Pancreas (tissue), 10 donors: Measurements from ENCODE around the gene TIMM10. TPM values are rescaled to one million over a fixed set of nuclear protein-coding genes. Genes with fewer than 3 reads are reported as not detected.

Source experiments
- ATAC-seq, 4 donors: fragments of 200-7000 bp; cut with Tn5 transposase; one replicate each; pipeline versions ENCODE4 v1.8.0 to v1.9.1; 2020; ENCODE audit warnings: mild to moderate bottlenecking in 4 of 4, moderate library complexity in 4 of 4
- DNase-seq, 6 donors: peaks; one replicate each; pipeline ENCODE4 v3.0.0-alpha.2; 2020
- FAIRE-seq: peaks from 2 replicates; lab custom pipeline; 2012; peaks lifted over from hg19 to GRCh38; lab: Jason Lieb, UNC
- H3K27ac ChIP-seq, 4 donors: fragments of 200-600 bp; sonication (generic); 1 replicate in 3 of 4; 2 replicates in 1 of 4; pipeline versions ENCODE4 v1.5.0 to v1.8.0; 2020
- H3K27me3 ChIP-seq, 4 donors: fragments of 200-600 bp; one replicate each; pipeline ENCODE4 v1.8.0; 2021
- H3K36me3 ChIP-seq, 3 donors: fragments of 200-600 bp; sonication (generic) in 1 of 3; one replicate each; pipeline versions ENCODE4 v1.5.0 to v1.8.0; 2020 to 2021
- H3K4me1 ChIP-seq, 3 donors: fragments of 200-600 bp; one replicate each; pipeline ENCODE4 v1.8.0; 2021
- H3K4me3 ChIP-seq, 4 donors: fragments of 200-600 bp; sonication (generic) in 2 of 4; one replicate each; pipeline versions ENCODE4 v1.5.0 to v1.8.0; 2020 to 2021
- H3K9me3 ChIP-seq, 4 donors: fragments of 200-600 bp; one replicate each; pipeline ENCODE4 v1.8.0; 2021
- WGBS, 2 donors: extraction: QIAGEN DNeasy Blood & Tissue Kit; methylation state at CpG; one replicate each; pipeline ENCODE4 v1.1.7; 2013; 5-methylcytosine and 5-hydroxymethylcytosine counted together
- intact Hi-C, 3 donors: fragments of 100-400 bp; cut with DNase I; formaldehyde crosslinking; loops; one replicate each; pipeline versions ENCODE4 v1.11.1 to v1.14.2; 2022
- polyA plus RNA-seq, 2 donors: library from polyadenylated mRNA; stranded (reverse); fragments of 200-250 nt; gene quantifications; one replicate each; pipeline ENCODE4 v1.2.3, GENCODE V29; 2013
- total RNA-seq, 6 donors: library from RNA; stranded (reverse); fragmentation: NEBNext Ultra II Directional in 4 of 6; extraction: Animal tissue kit (Norgen Biotek cat#: 25700) in 4 of 6; gene quantifications; one replicate each; pipeline versions ENCODE4 v1.2.1 to v1.2.4, GENCODE V29; 2021 to 2023
- TF ChIP-seq, protein P1 (sequence below), 4 donors: fragments of 200-600 bp; sonication (generic) in 3 of 4; IDR thresholded peaks; one replicate each; pipeline versions ENCODE4 v1.5.0 to v1.8.0; 2021; ENCODE audit warnings: antibody characterized with exemption in 4 of 4
- donor health status: healthy with polysubstance abuse.
- donor health status: DM: no; HTN: no; CAD: no; lungs with moderate emphysema.
- donor health status: DM: no; HTN: no; CAD: no.
- donor health status: control.
- donor health status: control.
- donor health status: Bipolar disorder and iron deficiency.
- donor health status: DM: yes; HTN: yes; CAD: no.
- donor health status: DM: no; HTN: no; CAD: no.
- donor health status: DM: no; HTN: no; CAD: no.
- donor health status: DM: yes; HTN: yes; CAD: no.

TIMM10 gene
- total and polyA plus RNA-seq, 8 donors, result 12.2 to 32.6 (median 21.7) TPM

DNA sequence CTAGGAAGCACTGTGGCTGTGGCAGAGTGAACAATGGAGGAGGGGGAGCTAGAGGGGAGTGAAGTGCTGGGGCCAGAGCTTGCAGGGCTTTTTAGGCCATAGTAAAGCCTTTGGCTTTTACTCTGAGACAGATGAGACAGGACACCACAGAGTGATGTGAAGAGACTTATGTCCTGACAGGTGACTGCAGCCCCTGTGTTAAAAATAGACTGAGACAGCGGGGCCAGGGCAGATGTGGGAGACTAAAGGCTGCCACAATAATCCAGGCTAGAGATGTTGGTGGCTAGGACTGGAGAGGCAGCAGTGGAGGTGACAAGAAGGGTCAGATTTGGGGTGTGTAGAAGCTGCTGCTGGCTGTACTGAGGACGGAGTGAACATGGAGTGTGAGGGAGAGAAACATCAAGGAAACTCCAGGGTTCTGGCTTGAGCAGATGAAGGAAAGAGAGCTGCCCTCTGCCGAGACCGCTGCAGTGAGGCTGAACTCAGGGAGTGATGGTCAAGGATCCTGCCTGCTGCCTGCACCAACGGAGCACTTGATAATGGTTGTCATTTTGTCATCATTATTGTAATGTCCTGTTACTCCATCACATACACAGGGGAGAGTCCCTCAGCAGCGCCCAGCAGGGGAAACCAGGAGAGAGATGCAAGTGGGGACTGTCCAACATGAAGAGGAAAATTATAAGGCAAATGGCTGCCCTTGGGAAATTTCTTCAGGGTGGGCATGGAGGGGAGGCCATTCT is 42.5 kb downstream of the TIMM10 start:
- H3K27ac ChIP-seq, result no peak overlapping the region
- no peaks in the 10 kb centered on the region for H3K27me3 ChIP-seq
- ATAC-seq, result no peak
- no peak overlapping the region for H3K4me3 ChIP-seq
- intact Hi-C loops, result loop anchor here in 1 of 3 donors (10.0 kb wide), 1 partner anchor 143 kb away; no protein-coding TSS in a partner anchor
- WGBS, 2 donors, result 77 to 79% methylated on average over 6 of the region's 6 CpGs
- DNase-seq, result peak in 1 of 6 donors; percentile 16
- H3K9me3 ChIP-seq, result no peaks in the 10 kb centered on the region
- peaks cover 7 to 80% (median 26%) of the 10 kb centered on the region in 3 donors for H3K36me3 ChIP-seq
- peaks cover 0 to under 1% (median 0%) of the 10 kb centered on the region in 3 donors for H3K4me1 ChIP-seq
- no peak for FAIRE-seq
- TF ChIP-seq, protein P1, sequence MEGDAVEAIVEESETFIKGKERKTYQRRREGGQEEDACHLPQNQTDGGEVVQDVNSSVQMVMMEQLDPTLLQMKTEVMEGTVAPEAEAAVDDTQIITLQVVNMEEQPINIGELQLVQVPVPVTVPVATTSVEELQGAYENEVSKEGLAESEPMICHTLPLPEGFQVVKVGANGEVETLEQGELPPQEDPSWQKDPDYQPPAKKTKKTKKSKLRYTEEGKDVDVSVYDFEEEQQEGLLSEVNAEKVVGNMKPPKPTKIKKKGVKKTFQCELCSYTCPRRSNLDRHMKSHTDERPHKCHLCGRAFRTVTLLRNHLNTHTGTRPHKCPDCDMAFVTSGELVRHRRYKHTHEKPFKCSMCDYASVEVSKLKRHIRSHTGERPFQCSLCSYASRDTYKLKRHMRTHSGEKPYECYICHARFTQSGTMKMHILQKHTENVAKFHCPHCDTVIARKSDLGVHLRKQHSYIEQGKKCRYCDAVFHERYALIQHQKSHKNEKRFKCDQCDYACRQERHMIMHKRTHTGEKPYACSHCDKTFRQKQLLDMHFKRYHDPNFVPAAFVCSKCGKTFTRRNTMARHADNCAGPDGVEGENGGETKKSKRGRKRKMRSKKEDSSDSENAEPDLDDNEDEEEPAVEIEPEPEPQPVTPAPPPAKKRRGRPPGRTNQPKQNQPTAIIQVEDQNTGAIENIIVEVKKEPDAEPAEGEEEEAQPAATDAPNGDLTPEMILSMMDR (IDR thresholded peaks at IDR 0.05), result no peak

DNA sequence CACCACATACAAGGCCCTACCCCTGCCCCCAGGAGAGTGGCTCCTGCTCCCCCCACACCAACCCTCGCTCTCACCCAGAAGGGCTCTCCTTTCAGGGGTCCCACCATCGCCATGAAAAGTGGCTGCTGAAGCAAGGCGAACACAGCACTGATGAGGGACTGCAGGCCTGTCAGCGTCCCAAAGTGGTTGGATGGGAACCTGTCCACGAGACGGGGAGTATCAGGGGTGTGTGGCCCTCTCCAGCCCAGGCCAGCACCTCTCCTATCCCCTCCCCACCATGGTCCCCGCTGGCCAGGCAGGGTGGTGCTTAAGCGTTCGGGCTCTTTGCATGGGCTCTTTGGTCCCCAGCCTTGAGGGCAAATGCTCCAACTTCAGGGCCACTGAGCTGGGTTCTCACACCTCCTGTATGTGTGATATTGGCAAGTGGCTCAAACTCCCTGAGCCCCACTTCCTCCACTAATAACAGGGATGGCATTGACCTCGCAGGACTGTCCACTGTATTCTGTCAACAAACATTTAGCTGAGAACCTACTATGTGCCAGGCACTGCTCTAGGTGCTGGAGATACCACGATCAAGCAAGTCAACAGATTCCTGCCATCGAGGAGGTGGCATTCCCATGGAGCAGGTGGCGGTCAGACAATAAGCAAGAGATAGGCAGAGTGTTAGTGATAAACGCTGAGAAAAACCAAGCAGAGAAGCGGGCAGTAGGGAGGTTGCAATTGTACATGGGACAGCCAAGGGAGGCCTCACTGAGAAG is 43.4 kb downstream of the TIMM10 start:
- intact Hi-C loops, result loop anchor here in 1 of 3 donors (10.0 kb wide), 1 partner anchor 142 kb away; no protein-coding TSS in a partner anchor
- DNase-seq (peak in 1 of 6 donors; percentile 55), ATAC-seq (no peak), FAIRE-seq (no peak)
- H3K27ac ChIP-seq, result no peak overlapping the region
- peaks cover 0 to 3% (median 0%) of the 10 kb centered on the region in 3 donors for H3K4me1 ChIP-seq
- H3K4me3 ChIP-seq, result no peak overlapping the region
- TF ChIP-seq, protein P1 (IDR thresholded peaks at IDR 0.05), result no peak
- WGBS, 2 donors, result 82 to 85% methylated on average over 15 of the region's 15 CpGs
- H3K27me3 ChIP-seq, result no peaks in the 10 kb centered on the region
- H3K36me3 ChIP-seq, result peaks cover 7 to 80% (median 26%) of the 10 kb centered on the region in 3 donors
- no peaks in the 10 kb centered on the region for H3K9me3 ChIP-seq

DNA sequence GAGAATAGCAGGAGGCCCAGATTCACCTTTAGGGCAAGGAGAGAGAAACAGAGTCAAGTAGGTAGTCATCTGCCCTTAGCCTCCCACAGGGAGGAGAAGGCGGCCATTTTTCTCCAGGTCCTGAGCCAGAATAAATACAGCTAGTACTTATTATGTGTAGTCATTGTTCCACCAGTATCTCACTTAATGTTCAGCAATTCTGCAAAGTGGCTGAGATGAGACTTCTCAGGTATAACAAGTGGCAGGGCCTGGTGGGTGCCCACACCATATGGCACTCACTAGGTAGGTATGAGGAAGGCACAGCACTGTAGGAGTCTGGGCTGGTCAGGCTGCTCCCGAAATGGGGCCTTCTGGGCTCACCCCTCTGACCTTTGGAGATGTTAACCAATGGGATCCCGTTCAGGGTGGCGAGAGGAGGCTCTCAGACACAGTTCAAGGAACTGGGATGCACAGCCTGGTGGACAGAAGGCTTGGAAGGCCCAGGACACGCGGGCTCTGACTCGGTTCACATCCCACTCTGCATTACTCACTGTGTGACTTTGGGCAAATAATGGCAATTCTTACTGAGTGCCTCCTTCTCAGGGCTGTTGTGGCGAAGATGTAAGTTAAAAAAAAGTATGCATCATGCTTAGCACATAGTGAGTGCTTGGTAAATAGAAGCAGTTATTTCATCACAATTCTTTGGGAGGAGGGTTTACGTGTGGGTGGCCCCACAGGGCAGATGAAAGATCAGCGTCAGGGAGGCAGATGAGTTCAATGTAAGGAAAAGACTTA is 45.1 kb downstream of the TIMM10 start:
- H3K4me3 ChIP-seq, result no peak overlapping the region
- peaks cover 0 to 67% (median 19%) of the 10 kb centered on the region in 3 donors for H3K36me3 ChIP-seq
- ATAC-seq, result no peak
- no peak overlapping the region for H3K27ac ChIP-seq
- peak in 1 of 6 donors; percentile 15 for DNase-seq
- FAIRE-seq, result no peak
- H3K27me3 ChIP-seq, result no peaks in the 10 kb centered on the region
- 88 to 90% methylated on average over 10 of the region's 10 CpGs for WGBS, 2 donors
- TF ChIP-seq, protein P1 (IDR thresholded peaks at IDR 0.05), result no peak
- H3K9me3 ChIP-seq, result no peaks in the 10 kb centered on the region
- intact Hi-C loops, result loop anchor here in 1 of 3 donors (10.0 kb wide), 1 partner anchor 141 kb away; no protein-coding TSS in a partner anchor
- peaks cover 0 to 3% (median 0%) of the 10 kb centered on the region in 3 donors for H3K4me1 ChIP-seq

GRCh38 chr11:57484141-57484710 is 46.3 kb downstream of the TIMM10 start:
- Histone ChIP-seq H3K27ac (no peak overlapping the region), H3K27me3 (no peaks in the 10 kb centered on the region), H3K36me3 (peaks cover 0 to 58% (median 19%) of the 10 kb centered on the region in 3 donors), H3K9me3 (no peaks in the 10 kb centered on the region), H3K4me1 (peaks cover 0 to 3% (median 0%) of the 10 kb centered on the region in 3 donors), H3K4me3 (no peak overlapping the region)
- no peak for FAIRE-seq
- TF ChIP-seq, protein P1 (IDR thresholded peaks at IDR 0.05), result no peak
- WGBS, 2 donors, result 74 to 86% methylated on average over 7 of the region's 7 CpGs
- peak in 1 of 6 donors; percentile 36 for DNase-seq
- intact Hi-C loops, result loop anchor here in 2 of 3 donors (5.0 to 10.0 kb wide), 2 partner anchors 38 to 139 kb away; no protein-coding TSS in a partner anchor
- no peak for ATAC-seq
